M059J (cell line): ENCODE measurements around the gene DAD1. TPM values are rescaled to one million over a fixed set of nuclear protein-coding genes. Genes with fewer than 3 reads are reported as not detected.

Source experiments
- DNase-seq: peaks from one replicate; pipeline ENCODE4 v3.0.0-alpha.2; 2012; ENCODE audit warnings: low read depth
- total RNA-seq: library from RNA; depleted of rRNA; stranded (reverse); fragments of >200 nt; shearing (Covaris generic); gene quantifications from 2 replicates; pipeline ENCODE4 v1.2.3, GENCODE V29; 2014

The DAD1 gene
- total RNA-seq, 1 experiment from 2014 or later = 515 TPM

GRCh38 chr14:22598896-22599244, 9.8 kb upstream of the DAD1 start:
- peak; percentile 78 for DNase-seq

DNA sequence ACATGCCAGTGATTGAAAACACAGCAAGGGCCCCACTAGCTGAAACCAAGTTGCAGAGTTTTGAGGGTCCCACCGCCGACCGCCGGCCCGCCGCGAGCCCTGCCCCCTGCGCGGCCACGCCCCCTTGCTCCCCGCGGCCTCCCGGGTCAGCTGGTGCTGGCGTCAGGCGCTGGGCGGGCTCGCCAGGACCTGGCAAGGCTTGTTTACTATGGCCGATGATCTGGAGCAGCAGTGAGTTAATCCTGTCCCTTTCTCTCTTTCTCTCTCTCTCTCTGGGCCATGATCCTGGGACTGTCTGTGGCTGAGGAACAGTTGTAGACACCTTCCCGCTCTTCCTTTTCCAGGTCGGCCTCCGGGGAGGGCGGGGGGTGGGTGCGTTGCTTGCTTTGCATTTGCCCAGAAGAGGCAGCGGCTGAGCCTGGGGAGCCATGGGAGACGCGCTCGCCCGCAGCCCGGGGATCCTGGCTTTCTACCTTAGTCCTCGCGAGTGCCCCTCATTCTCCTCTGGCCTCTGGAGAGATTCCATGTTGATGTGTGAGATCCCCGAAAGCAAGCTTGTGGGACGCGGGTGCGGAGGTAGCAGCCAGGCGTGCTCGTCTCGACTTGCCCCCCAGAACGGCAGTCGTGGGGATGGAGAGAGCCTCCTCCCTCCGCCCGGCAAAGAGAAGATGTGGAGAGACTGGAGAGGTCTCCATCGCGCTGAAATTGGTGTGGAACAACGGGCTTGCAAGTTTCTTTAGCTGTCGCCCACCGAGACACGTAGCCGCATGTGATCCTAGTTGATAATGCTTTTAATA, 9.3 kb upstream of the DAD1 start, which contains the start of gene ABHD4:
TSS of gene ABHD4 (plus strand) at position 202 of the 797 bp plus-strand sequence. CDS start at position 209, 7 bp downstream.
- peak; percentile 69 for DNase-seq

DNA sequence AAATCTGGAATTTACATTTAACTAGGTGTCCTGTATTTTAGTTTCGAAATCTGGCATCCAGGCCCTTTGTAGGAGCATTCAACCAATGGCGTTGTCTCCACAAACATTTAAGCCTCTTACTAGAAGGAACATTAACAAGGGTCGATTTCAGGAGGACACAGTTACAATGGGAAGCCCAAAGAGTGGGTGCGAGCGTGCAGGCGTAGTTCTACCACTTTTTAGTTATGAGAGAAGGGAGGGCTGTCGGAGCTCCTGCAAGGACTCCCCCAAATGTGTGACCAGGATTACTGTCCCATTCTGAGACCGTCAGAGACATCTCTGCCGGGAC, 8.7 kb upstream of the DAD1 start:
- DNase-seq = no peak

- DNase-seq = no peak
Observed at GRCh38 chr14:22597265-22597664, 8.2 kb upstream of the DAD1 start.

DNA sequence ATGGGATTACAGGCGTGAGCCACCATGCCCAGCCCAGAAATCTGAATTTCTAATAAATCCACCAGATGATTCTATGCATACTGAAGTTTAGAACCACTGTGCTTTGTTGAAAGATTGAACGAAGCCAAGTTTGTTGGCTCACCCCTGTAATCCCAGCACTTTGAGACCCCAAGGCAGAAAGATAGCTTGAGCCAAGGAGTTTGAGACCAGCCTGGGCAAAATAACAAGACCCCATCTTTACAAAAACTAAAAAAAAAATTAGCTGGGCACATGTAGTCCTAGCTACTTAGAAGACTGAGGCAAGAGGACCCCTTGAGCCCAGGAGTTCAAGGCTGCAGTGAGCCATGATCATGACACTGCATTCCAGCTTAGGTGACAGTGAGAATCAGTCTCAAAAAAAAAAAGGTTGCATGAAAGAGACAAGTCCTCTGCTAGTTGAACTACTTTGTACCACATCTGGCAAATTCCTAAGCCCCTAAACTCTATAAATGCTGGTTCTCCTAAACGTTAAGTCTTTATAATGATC, 7.4 kb upstream of the DAD1 start:
- DNase-seq = no peak

- peak; percentile 83 for DNase-seq
Observed at GRCh38 chr14:22594156-22594716, 5.2 kb upstream of the DAD1 start.

GRCh38 chr14:22593601-22594000, 4.6 kb upstream of the DAD1 start:
- no peak for DNase-seq

- DNase-seq = no peak
Observed at GRCh38 chr14:22593189-22593588, 4.2 kb upstream of the DAD1 start.

GRCh38 chr14:22588526-22589095, 413 bp downstream of the DAD1 start:
- DNase-seq = peak; percentile 12

DNA sequence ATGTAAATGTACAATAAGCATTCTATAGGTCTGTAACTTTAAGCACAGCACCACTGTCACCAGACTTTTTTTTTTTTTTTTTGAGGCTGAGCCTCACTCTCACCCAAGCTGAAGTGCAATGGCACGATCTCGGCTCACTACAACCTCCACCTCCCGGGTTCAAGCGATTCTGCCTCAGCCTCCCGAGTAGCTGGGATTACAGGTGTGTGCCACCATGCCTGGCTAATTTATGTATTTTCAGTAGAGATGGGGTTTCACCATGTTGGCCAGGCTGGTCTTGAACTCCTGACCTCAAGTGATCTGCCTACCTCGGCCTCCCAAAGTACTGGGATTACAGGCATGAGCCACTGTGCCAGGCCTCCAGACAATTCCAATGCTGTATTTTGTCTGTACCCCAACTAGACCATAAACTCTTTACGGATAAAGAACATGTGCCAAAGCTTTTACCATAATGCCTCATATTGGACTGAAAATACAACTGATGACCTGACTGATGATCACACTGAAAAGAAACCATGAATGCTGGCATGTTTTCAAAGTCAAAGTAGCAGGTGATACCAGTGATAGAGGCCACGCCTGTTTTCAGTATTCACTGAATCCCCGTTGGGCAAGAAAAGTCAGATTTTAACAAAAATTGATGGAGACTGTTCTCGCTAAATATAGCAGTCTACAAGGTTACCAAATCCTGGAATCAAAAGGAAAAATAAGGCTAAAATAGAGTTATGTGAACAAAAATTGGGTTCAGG, 1.2 kb downstream of the DAD1 start:
- peak; percentile 20 for DNase-seq

GRCh38 chr14:22587247-22587646, 1.8 kb downstream of the DAD1 start:
- DNase-seq = no peak

DNA sequence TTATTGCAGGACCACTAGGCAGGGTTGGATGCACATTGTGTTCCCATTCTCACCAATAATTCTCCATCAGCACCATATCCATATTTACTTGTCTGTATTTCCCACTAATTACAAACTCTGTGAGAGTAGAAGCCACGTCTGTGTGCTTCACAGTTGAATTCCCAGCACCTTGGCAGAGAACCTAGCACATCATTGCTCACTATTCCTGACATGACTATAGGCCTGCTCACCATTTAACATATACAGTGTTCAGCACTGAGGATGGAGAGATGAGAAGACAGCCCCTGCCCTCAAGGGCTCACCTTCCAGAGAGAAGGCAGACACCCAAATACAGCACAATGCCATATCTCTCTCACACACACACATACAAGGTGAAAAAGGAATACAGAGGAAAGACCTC, 5.0 kb downstream of the DAD1 start:
- DNase-seq = no peak

- no peak for DNase-seq
Observed at GRCh38 chr14:22580625-22581024, 8.4 kb downstream of the DAD1 start.

- DNase-seq = no peak
Observed at GRCh38 chr14:22579881-22580280, 9.1 kb downstream of the DAD1 start.

GRCh38 chr14:22579236-22579635, 9.8 kb downstream of the DAD1 start:
- peak; percentile 46 for DNase-seq

DNA sequence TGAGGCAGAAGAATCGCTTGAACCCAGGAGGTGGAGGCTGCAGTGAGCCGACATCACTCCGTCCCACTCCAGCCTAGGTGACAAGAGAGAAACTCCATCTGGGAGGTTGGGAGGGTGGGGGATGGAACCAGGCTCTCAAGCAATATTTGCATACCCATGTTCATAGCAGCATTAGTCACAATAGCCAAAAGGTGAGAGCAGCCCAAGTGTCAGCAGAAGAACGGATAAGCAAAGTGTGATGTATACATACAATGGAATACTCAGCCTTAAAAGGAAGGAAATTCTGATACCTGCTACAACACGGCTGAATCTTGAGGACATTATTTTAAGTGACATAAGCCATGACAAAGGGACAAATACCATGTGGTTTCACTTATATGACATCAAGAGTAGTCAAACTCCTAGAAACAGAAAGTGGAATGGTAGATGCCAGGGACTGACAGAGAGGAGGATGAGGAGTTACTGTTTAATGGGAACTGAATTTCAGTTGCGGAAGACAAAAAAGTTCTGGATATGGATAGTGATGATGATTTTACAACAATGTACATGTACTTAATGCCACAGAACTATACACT, 11.6 kb downstream of the DAD1 start:
- no peak for DNase-seq

DNA sequence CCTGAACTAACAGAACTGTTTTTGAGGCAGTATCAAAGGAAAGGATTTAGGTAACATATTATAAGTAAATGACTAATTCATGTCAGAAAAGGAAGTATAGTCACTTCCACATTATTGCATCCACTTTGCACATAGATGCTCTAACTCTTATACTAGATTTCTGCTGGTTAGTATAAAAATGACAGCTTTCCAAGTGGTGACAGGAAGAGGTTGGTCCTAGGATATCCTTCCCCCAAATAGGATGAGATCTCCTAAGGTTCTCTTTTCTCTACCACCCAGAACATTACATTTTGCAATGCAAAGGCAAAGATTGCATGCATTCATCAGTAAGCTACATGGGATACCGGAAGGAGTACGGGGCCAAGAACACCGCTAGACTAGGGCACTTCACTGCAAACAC, 15.2 kb downstream of the DAD1 start:
- no peak for DNase-seq

- no peak for DNase-seq
Observed at GRCh38 chr14:22572562-22573058, 16.4 kb downstream of the DAD1 start.

GRCh38 chr14:22570132-22570949, 18.7 kb downstream of the DAD1 start:
- DNase-seq = peak; percentile 81

- no peak for DNase-seq
Observed at GRCh38 chr14:22569737-22570131, 19.3 kb downstream of the DAD1 start.
